H1 (cell line): ENCODE results near the gene MIS18A.

Source experiments
- BRCA1 ChIP-seq: IDR thresholded peaks from 2 replicates; pipeline ENCODE4 v1.6.1; 2012; ENCODE audit warnings: low read depth, low read length, improper control_type of control experiment
- CTCF ChIP-seq, 3 experiments: IDR thresholded peaks; 1 replicate in 2 of 3; 2 replicates in 1 of 3; pipeline versions ENCODE4 v1.5.1 to v1.6.1; 2011; ENCODE audit warnings: low read length in 3 of 3, mild to moderate bottlenecking in 3 of 3, inconsistent platforms in 2 of 3, low read depth in 1 of 3, moderate library complexity in 1 of 3; ENCODE audit not compliant: insufficient read depth in 1 of 3; ENCODE audit errors: control extremely low read depth in 1 of 3
- EP300 ChIP-seq, 2 experiments: IDR thresholded peaks; 1 replicate in 1 of 2; 2 replicates in 1 of 2; pipeline ENCODE4 v1.6.1; 2011 to 2012; ENCODE audit warnings: low read depth in 2 of 2, low read length in 2 of 2, mild to moderate bottlenecking in 2 of 2, borderline replicate concordance in 1 of 2, inconsistent platforms in 1 of 2, moderate library complexity in 1 of 2
- GABPA ChIP-seq: IDR thresholded peaks from 2 replicates; pipeline ENCODE4 v1.6.1; 2011; ENCODE audit warnings: mild to moderate bottlenecking, low read length, moderate library complexity, borderline replicate concordance; ENCODE audit not compliant: insufficient read depth
- POLR2A ChIP-seq, 2 experiments: IDR thresholded peaks; 1 replicate in 1 of 2; 2 replicates in 1 of 2; pipeline ENCODE4 v1.6.1; 2011; ENCODE audit warnings: low read depth in 2 of 2, low read length in 2 of 2, mild to moderate bottlenecking in 2 of 2; ENCODE audit errors: control extremely low read depth in 1 of 2
- POLR2AphosphoS5 ChIP-seq: IDR thresholded peaks from 2 replicates; pipeline ENCODE4 v1.6.1; 2011; ENCODE audit warnings: low read depth, low read length
- TBP ChIP-seq: IDR thresholded peaks from 2 replicates; pipeline ENCODE4 v1.6.1; 2011; ENCODE audit warnings: low read depth, low read length, improper control_type of control experiment
- TCF12 ChIP-seq: IDR thresholded peaks from 2 replicates; pipeline ENCODE4 v1.6.1; 2011; ENCODE audit warnings: low read depth, mild to moderate bottlenecking, low read length

GRCh38 chr21:32302560-32302959 is 23.7 kb upstream of the MIS18A start:
- TF ChIP-seq CTCF (IDR thresholded peaks at IDR 0.05; ENCODE audit: control extremely low read depth in 1 of 3, insufficient read depth in 1 of 3, low read depth in 1 of 3, low read length in 3 of 3) (no peak), BRCA1 (no peak), GABPA (no peak), POLR2AphosphoS5 (no peak), POLR2A (IDR thresholded peaks at IDR 0.05; ENCODE audit: control extremely low read depth in 1 of 2, low read depth in 2 of 2, low read length in 2 of 2) (no peak), EP300 (IDR thresholded peaks at IDR 0.05; ENCODE audit: borderline replicate concordance in 1 of 2, low read depth in 2 of 2, low read length in 2 of 2) (no peak), TBP (no peak), TCF12 (no peak)
